Superior temporal gyrus (tissue), 1 donor: ENCODE data around the gene FAM216A.

Experiments used
- DNase-seq: peaks from one replicate; pipeline ENCODE4 v3.0.0-alpha.2; 2016; ENCODE audit errors: extremely low spot score

Gene FAM216A

GRCh38 chr12:110538869-110539622 lies 70.4 kb downstream of the FAM216A start:
- DNase-seq: no peak
